Measurements from ENCODE around the gene MRPL54. TPM values are rescaled to one million over a fixed set of nuclear protein-coding genes. Genes with fewer than 3 reads are reported as not detected.

Gene MRPL54
- total RNA-seq, 2 donors from 2014 or later: 81.0 to 84.4 TPM

DNA sequence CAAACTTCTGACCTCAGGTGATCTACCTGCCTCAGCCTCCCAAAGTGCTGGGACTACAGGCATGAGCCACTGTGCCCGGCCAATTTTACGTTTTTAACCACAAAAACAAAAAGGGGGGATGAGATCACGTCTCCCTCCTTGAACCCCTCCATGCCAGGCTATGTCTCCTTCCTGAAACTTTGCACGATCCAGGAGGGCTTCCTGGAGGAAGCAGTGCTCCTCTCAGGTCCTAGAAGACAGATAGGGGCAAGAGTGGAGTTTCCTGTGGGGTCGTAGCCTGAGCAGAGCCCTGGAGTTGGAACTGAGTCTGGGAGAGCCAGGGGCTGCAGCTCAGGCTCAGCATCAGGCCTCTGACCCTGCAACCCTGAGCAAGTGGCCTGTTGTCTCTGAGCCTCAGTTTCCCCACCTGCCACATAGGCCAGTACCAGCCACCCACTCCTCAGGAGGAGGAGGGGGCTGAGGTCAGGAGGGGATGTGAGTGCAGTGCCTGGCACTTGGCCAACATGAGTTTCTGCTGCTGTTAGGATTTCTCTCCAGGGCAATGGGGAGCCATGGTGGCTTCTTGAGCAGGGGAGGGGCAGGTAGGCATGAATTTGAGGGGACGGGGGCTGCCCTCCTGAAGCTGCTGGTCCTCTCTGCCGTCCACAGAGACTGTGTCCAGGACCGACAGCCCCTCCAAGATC lies 17.0 kb upstream of the MRPL54 start:
- H3K4me3 ChIP-seq: no peak overlapping the region
- H3K9me3 ChIP-seq: no peaks in the 10 kb centered on the region
- H3K27me3 ChIP-seq: no peaks in the 10 kb centered on the region
- DNase-seq (ENCODE audit: low spot score): no peak
- peaks cover 6% of the 10 kb centered on the region for H3K36me3 ChIP-seq
- no peaks in the 10 kb centered on the region for H3K4me1 ChIP-seq
- TF ChIP-seq, protein P1, sequence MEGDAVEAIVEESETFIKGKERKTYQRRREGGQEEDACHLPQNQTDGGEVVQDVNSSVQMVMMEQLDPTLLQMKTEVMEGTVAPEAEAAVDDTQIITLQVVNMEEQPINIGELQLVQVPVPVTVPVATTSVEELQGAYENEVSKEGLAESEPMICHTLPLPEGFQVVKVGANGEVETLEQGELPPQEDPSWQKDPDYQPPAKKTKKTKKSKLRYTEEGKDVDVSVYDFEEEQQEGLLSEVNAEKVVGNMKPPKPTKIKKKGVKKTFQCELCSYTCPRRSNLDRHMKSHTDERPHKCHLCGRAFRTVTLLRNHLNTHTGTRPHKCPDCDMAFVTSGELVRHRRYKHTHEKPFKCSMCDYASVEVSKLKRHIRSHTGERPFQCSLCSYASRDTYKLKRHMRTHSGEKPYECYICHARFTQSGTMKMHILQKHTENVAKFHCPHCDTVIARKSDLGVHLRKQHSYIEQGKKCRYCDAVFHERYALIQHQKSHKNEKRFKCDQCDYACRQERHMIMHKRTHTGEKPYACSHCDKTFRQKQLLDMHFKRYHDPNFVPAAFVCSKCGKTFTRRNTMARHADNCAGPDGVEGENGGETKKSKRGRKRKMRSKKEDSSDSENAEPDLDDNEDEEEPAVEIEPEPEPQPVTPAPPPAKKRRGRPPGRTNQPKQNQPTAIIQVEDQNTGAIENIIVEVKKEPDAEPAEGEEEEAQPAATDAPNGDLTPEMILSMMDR (IDR thresholded peaks at IDR 0.05): no peak
- H3K27ac ChIP-seq: no peak overlapping the region

DNA sequence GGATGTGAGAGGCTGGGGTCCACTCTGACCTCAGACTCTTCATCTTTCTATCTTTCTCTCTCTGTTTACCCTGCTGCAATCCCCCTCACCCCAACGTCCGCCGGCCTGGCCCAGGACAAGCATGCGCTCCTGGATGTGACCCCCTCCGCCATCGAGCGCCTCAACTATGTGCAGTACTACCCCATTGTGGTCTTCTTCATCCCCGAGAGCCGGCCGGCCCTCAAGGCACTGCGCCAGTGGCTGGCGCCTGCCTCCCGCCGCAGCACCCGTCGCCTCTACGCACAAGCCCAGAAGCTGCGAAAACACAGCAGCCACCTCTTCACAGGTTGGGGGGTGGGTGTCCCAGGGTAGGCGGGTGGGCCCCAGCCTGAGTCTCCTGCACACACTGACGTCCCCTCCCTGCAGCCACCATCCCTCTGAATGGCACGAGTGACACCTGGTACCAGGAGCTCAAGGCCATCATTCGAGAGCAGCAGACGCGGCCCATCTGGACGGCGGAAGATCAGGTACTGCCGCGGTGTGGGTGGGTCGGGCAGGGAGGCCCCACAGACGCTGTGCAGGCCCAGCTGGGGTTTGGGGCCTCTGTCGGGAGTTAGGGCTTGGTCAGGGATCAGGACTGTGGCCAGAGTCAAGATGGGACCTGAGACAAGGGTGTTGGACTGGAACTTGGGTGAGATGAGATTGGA lies 16.0 kb upstream of the MRPL54 start:
- Histone ChIP-seq H3K4me1 (no peaks in the 10 kb centered on the region), H3K9me3 (no peaks in the 10 kb centered on the region), H3K27me3 (no peaks in the 10 kb centered on the region), H3K36me3 (peaks cover 15% of the 10 kb centered on the region), H3K27ac (no peak overlapping the region), H3K4me3 (no peak overlapping the region)
- no peak for DNase-seq (ENCODE audit: low spot score)
- TF ChIP-seq, protein P1 (IDR thresholded peaks at IDR 0.05): no peak

DNA sequence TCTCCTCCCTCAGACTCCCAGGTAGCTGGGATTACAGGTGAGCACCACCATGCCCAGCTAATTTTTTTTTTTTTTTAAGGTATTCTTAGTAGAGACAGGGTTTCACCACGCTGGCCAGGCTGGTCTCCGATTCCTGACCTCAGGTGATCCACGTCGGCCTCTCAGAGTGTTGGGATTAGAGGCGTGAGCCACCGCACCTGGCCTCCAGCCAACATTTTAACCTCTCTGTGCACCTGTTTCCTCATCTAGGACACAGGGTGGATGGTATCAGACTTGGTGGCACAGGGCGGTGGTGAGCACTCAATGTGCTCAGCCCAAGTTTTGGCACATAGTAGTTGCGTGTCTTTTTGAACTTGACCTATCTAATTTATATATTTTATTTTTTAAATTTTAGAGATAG lies 13.5 kb upstream of the MRPL54 start:
- H3K4me1 ChIP-seq: no peaks in the 10 kb centered on the region
- H3K9me3 ChIP-seq: no peaks in the 10 kb centered on the region
- peaks cover 40% of the 10 kb centered on the region for H3K36me3 ChIP-seq
- TF ChIP-seq, protein P1 (IDR thresholded peaks at IDR 0.05): no peak
- H3K27ac ChIP-seq: no peak overlapping the region
- no peak overlapping the region for H3K4me3 ChIP-seq
- no peak for DNase-seq (ENCODE audit: low spot score)
- no peaks in the 10 kb centered on the region for H3K27me3 ChIP-seq

DNA sequence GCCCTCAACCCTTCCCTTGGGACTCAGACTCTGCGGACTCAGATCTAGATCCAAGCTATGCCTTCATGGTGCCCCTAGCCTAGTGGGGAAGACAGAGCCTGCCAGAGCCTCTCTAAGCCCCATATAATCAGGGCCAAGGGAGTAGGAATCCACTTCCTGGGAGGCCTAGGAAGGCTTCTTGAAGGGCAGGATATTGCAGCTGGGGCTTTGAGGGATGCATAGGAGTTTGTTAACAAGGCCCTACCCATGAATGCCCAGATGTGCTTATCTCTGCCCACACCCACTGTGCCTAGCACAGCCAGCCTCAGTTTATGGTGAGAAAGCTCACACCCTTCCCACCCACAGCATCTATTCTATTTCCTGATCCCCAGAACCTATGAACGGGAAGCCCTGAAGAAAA lies 12.3 kb upstream of the MRPL54 start:
- H3K36me3 ChIP-seq: peaks cover 46% of the 10 kb centered on the region
- H3K4me1 ChIP-seq: no peaks in the 10 kb centered on the region
- H3K9me3 ChIP-seq: no peaks in the 10 kb centered on the region
- no peaks in the 10 kb centered on the region for H3K27me3 ChIP-seq
- no peak overlapping the region for H3K27ac ChIP-seq
- TF ChIP-seq, protein P1 (IDR thresholded peaks at IDR 0.05): no peak
- no peak for DNase-seq (ENCODE audit: low spot score)
- no peak overlapping the region for H3K4me3 ChIP-seq

DNA sequence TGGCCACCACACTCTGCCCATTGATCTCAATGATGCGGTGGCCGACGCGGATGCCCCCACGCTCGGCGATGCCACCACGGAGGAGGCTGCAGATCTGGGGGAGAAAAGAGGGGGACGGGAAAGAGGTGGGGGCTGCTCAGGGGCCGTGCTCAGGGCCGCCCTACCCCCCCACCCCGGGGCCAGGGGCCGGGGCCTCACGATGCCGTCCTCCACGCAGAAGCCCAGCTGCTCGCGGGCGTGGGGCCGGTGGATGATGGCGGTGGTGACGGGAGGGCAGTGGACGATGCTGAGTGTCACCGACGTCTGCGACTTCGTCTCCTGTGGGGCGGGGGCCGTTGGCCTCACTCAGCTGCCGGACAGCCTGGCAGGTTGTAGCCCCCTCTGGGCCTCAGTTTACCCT lies 11.2 kb upstream of the MRPL54 start:
- peaks cover 46% of the 10 kb centered on the region for H3K36me3 ChIP-seq
- no peaks in the 10 kb centered on the region for H3K9me3 ChIP-seq
- H3K27me3 ChIP-seq: no peaks in the 10 kb centered on the region
- H3K4me1 ChIP-seq: no peaks in the 10 kb centered on the region
- no peak overlapping the region for H3K4me3 ChIP-seq
- no peak for DNase-seq (ENCODE audit: low spot score)
- TF ChIP-seq, protein P1 (IDR thresholded peaks at IDR 0.05): no peak
- H3K27ac ChIP-seq: no peak overlapping the region

Measured in right atrium auricular region (tissue), 2 donors.